Embryonic facial prominence (tissue), 1 donor: ENCODE measurements around the gene PDIK1L.
A peak's percentile ranks its signal among the peaks of the same experiment; 100 is the strongest.

ENCODE experiments used
- DNase-seq: peaks from one replicate; pipeline ENCODE4 v3.0.0-alpha.2; 2016; ENCODE audit errors: extremely low spot score

Gene PDIK1L

DNA sequence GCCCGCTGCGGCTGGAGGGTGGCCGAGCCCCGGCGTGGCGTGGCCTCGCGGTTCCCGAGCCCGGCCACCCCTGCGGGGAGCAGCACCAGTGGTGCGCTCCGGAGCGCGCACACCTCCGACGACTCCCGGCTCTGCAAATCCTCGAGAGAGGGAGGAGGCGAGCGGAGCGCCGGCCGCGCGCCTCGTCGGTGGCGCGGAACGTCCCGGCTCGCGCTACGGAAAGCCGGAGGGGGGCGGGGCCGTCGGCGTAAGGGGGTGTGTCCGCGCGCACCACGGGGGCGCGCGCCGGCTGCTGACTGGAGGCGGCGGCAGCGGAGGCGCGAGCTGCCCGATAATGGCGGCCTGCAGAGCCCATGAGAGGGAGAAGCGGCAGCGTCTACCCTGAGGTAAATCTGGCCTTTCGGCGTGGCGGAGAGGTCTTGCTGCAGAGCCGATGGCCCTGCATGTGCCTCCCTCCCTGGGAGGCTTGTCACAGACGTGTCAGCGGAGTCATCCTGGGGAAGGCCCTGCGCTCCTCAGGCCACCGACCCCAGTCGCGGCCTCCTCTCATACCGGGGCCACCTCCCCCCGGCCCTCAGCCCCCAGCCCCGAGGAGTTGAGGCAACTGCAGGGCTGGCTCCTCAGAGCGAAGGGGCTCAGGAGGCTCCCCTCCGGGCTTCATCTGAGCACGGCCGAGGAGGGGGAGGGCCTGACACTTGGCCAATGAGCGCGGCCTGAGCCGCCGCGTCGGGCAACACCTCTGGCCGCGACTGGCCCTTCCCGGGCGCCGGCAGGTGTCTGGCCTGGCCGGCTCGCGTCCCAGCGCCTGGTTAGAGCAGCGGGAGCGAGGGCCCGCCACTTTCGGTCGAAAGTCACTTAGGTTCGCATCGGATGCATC is at the start of gene PDIK1L:
Gene PDIK1L (plus strand): TSS at position 295 of the 877 bp plus-strand sequence. CDS start 2,485 bp downstream, outside the sequence.
- peak; percentile 91 for DNase-seq

DNA sequence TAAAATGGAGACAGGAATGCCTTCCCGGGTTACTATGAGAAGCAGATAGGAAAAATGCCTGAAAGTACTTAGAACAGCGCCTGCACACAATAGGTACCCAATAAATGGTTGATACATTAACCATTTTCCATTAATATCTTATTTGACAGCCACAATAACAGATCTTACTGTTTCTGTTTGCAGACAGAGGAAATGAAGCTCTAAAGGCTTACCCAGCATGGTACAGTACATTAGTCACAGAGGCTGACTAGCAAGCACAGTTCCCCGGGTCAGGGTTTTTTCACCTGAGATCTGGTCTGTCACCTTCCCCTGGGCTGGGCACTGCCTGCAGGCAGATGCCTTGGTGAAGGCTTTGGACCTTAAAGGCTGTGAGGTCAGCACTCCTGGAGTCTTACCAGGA is 47.1 kb upstream of the PDIK1L start:
- no peak for DNase-seq

- DNase-seq, result no peak
Observed at GRCh38 chr1:26066160-26066559, 45.5 kb upstream of the PDIK1L start.

- DNase-seq, result no peak
Observed at GRCh38 chr1:26066857-26067256, 44.8 kb upstream of the PDIK1L start.

DNA sequence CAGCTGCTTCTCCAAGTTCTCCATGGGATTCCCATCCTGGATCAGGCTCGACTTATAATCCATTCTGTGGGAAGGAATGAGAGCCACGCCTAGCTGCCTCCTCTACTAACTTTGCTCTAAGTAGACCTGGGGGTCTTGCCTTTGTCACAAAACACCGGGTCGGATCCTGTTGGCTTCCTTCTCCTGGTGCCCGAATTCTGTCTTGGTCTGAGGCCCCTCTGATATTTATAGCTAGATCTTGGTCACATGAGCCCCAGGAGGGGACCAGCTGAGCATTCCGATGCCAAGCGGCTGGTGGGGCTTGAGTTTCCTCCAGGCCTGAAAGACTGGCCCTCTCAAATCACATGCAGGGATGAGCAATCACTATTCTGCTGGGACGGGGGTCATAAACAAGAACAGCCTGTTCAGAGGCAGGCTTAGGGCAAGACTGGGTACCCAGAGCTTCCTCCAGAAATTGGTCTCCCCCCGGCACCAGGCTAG is 44.2 kb upstream of the PDIK1L start, which contains the start of gene TRIM63:
Gene TRIM63 (minus strand): TSS at position 199 of the 480 bp plus-strand sequence. CDS start 136 bp downstream, at position 63.
- DNase-seq, result no peak

- no peak for DNase-seq
Observed at GRCh38 chr1:26069941-26070295, 41.7 kb upstream of the PDIK1L start.

GRCh38 chr1:26070296-26070962 is 41.2 kb upstream of the PDIK1L start:
- no peak for DNase-seq

DNA sequence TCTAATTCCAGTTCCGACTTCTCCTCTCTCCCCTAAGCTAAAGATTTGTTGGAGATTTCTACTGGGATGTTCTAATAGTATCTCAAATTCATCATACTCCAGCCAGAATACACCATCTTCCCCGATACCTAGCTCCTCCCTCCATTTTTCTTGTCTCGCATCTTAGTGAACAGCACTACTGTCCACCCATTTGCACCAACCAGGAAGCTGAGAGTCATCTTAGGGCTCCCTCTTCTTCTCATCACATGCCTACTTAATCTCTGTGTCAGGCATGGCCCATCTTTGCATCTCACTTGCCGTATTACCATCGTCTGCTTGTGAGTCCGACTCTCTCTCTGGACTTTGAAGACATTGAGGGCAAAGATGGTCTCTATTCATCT is 40.7 kb upstream of the PDIK1L start:
- DNase-seq, result no peak

DNA sequence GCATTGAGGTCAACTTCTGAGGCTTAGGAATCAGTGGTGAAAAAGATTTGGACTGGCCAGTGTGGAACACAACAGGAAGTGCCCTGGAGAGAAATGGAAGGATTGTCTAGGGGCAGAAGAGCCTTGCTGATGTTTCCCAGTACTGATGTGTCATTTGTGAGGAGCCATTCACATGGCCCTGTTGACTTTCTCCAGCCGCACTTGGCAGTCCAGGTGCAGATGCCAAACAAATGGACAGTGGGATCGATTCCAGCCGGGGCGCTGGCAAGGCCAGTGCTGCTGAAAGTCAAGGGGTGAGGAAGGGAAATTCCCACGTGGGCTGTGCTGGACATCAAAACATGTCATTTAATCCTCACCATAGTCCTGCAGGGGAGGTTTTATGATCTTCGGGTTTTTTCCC is 39.3 kb upstream of the PDIK1L start:
- no peak for DNase-seq

GRCh38 chr1:26075421-26076144 is 36.0 kb upstream of the PDIK1L start:
- no peak for DNase-seq

GRCh38 chr1:26077524-26077923 is 34.1 kb upstream of the PDIK1L start:
- no peak for DNase-seq

DNA sequence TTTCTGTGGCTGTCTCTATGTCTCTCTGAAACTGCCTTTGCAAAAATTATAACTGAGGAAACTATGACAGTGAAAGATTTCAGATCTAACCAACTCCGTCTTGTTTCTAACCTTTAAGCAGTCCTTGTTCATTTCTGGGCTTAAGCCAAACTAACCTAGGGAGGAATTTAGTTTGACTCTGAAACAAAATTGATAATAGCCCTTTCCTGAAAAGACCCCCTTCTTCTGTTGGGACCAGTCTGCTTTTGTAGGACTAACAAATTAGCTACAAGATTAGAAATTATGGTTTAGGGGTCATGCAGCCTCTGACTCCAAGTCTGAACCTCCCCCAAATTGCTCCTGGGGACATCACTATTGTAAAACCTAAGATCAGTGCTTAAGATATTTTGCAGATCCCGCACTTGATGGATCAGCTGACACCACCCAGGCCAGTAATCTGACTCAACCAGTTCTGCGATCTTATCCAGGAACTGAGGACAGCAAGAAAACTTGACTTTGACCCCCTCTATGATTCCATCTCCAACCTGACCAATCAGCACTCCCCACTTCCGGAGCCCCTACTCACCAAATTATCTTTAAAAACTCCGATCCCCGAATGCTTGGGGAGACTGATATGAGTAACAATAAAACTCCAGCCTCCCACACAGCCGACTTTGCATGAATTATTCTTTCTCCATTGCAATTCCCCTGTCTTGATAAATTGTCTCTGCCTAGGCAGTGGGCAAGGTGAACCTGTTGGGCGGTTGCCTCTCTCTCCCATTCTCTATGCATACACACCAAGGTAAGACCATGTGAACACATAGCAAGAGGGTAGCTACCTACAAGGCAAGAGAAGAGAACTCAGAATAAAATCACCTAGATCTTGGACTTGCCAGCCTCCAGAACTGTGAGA is 33.1 kb upstream of the PDIK1L start:
- no peak for DNase-seq

- no peak for DNase-seq
Observed at GRCh38 chr1:26079178-26079563, 32.5 kb upstream of the PDIK1L start.

GRCh38 chr1:26079960-26080814 is 31.4 kb upstream of the PDIK1L start:
- DNase-seq, result no peak

DNA sequence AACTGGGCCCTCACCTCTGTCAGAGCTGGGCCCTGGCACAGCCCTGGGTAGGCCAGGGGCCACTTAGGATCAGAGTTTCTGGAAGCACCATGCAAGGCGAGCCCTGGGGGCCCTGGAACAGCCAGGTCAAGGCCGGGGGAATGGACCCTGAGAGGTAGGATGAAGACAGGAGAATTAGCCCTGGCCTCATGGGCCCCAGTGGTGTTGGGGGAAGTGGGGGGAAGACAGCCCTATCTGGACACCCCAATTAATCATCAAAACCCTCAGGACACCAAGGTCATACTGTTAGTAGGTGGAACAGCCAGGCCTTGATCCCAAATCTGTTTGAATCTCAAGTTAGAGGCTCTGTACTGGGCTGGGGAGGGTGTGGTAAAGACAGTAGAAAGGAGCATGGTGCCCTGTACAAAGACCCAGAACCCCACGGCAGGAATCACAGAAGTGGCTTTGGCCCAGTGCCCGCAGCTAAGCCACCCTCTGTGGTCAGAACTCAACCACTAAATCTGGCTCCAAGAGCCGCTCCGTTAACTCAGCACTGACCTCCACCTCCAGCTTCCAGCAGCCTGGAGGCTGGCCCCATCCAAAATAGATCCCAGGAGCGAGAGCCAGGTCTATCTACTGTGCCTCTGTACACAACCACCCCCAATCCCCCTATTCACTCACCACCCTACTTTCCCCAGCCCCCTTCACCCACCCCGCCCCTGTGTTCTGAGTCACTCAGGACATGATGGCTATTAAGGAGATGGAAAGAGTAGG is 30.2 kb upstream of the PDIK1L start:
- DNase-seq, result no peak

- DNase-seq, result no peak
Observed at GRCh38 chr1:26082020-26082350, 29.6 kb upstream of the PDIK1L start.

DNA sequence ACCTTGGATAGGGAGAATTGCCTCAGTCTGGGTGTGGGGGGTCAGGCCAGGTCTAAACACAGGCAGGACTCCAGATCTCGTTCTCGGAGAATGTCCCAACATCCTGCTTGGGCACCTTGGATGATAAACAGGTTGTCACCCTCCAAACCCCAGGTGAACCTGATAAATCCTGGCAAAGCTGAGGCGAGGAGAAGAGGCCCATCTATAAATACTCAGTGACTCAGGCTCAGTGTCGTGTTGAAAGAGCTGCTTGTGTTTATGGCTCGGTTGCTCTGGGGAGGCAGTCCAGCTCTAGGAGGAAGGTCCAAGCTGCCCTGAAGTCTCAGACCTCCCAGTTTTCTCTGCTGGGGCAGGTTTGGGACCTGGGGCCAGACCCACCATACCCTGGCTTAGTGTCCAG is 28.4 kb upstream of the PDIK1L start:
- no peak for DNase-seq

GRCh38 chr1:26084091-26084561 is 27.5 kb upstream of the PDIK1L start:
- no peak for DNase-seq

DNA sequence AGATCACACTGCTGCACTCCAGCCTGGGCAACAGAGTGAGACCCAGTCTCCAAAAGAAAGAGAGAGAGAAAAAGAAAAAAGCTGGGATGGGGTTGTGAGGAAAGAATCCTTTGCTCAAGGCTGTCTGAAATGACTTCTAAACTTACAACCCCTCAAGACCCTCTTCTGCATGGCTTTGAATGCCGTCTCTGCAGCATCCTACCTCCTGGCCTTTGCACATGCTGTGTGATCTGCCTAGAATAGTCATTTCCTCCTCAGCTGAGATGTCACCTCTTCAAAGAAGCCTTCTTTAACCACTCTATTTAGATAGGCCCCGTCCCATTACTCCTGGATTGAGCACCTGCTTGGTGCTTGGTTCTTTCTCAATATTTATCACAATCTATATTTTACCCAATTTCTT is 26.8 kb upstream of the PDIK1L start:
- no peak for DNase-seq

DNA sequence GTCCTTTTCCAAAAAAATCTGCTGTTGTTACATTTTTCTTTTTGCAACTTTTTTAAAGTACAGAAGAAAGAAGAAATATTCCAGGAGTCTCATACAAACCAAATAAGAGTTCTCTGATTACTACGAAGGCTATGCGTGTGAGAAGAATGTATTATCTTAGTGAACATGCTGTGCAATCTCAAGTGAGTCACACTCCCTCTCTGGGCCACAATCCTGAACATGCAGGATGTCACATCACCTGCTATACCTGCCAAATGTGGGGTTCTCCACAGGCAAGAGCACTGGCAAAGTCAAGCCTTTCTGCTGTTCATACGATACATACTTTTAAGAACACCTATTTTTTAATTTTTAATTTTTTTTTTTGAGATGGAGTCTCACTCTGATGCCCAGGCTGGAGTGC is 22.5 kb upstream of the PDIK1L start:
- DNase-seq, result no peak
